Nephron (organoid): ENCODE measurements around the gene MAD2L1.
"Not testable (repeated sequence)": the region's sequence is repeated elsewhere in the genome, so short reads cannot be mapped to it uniquely, and the experiment has no call there.

Source experiments
- H3K27ac Mint-ChIP-seq, 3 experiments: 2 replicates each; pipeline ENCODE4 v1.8.0; 2020; ENCODE audit warnings: mixed read lengths in 3 of 3, mild to moderate bottlenecking in 2 of 3, moderate library complexity in 1 of 3
- H3K27me3 Mint-ChIP-seq: 2 replicates; pipeline ENCODE4 v1.8.0; 2021; ENCODE audit warnings: low read depth, mild to moderate bottlenecking, moderate library complexity, mixed read lengths
- H3K36me3 Mint-ChIP-seq: 2 replicates; pipeline ENCODE4 v1.8.0; 2020; ENCODE audit warnings: low read depth, mixed read lengths
- H3K4me1 Mint-ChIP-seq: 2 replicates; pipeline ENCODE4 v1.8.0; 2020; ENCODE audit warnings: mixed read lengths
- H3K4me3 Mint-ChIP-seq, 3 experiments: 2 replicates each; pipeline ENCODE4 v1.8.0; 2020; ENCODE audit warnings: mild to moderate bottlenecking in 3 of 3, mixed read lengths in 3 of 3, moderate library complexity in 2 of 3
- H3K9me3 Mint-ChIP-seq: 2 replicates; pipeline ENCODE4 v1.8.0; 2020; ENCODE audit warnings: mixed read lengths
- CTCF ChIP-seq, 3 experiments: fragments of 200-600 bp; sonication (generic); IDR thresholded peaks; one replicate each; pipeline ENCODE4 v1.5.0; 2021; ENCODE audit warnings: antibody characterized with exemption in 3 of 3; ENCODE audit not compliant: unreplicated experiment in 3 of 3

The MAD2L1 gene

GRCh38 chr4:120065974-120066516 is 603 bp downstream of the MAD2L1 start:
- Mint-ChIP-seq H3K9me3 (no peaks in the 10 kb centered on the region), H3K27me3 (no peaks in the 10 kb centered on the region), H3K4me3 (peak overlapping the region; percentile 92 to 94 (median 94)), H3K27ac (peak overlapping the region; percentile 93 to 96 (median 94)), H3K4me1 (peaks cover 58% of the 10 kb centered on the region), H3K36me3 (peaks cover 5% of the 10 kb centered on the region)
- no peak for TF ChIP-seq CTCF (IDR thresholded peaks at IDR 0.05; ENCODE audit: unreplicated experiment in 3 of 3)

- Mint-ChIP-seq H3K4me1 (peaks cover 58% of the 10 kb centered on the region), H3K9me3 (no peaks in the 10 kb centered on the region), H3K27ac (peak overlapping the region in 1 of 3 experiments; percentile 50), H3K36me3 (peaks cover 9% of the 10 kb centered on the region), H3K4me3 (peak overlapping the region; percentile 63 to 94 (median 65)), H3K27me3 (no peaks in the 10 kb centered on the region)
- no peak for TF ChIP-seq CTCF (IDR thresholded peaks at IDR 0.05; ENCODE audit: unreplicated experiment in 3 of 3)
These were observed 1.8 kb downstream of the MAD2L1 start for GRCh38 chr4:120064887-120065286.

GRCh38 chr4:120063711-120064110 is 2.9 kb downstream of the MAD2L1 start:
- H3K9me3 Mint-ChIP-seq, H3K27me3 Mint-ChIP-seq: not testable (repeated sequence)
- H3K4me3 Mint-ChIP-seq = peak overlapping the region; percentile 13 to 37 (median 29)
- H3K27ac Mint-ChIP-seq = peak overlapping the region in 1 of 3 experiments; percentile 31
- peaks cover 54% of the 10 kb centered on the region for H3K4me1 Mint-ChIP-seq
- H3K36me3 Mint-ChIP-seq = peaks cover 17% of the 10 kb centered on the region

- H3K9me3 Mint-ChIP-seq = no peaks in the 10 kb centered on the region
- TF ChIP-seq CTCF (IDR thresholded peaks at IDR 0.05; ENCODE audit: unreplicated experiment in 3 of 3) = no peak
- peaks cover 47% of the 10 kb centered on the region for H3K4me1 Mint-ChIP-seq
- peak overlapping the region; percentile 6 to 37 (median 22) for H3K4me3 Mint-ChIP-seq
- peaks cover 18% of the 10 kb centered on the region for H3K36me3 Mint-ChIP-seq
- peak overlapping the region in 2 of 3 experiments; percentile 7 to 31 for H3K27ac Mint-ChIP-seq
- no peaks in the 10 kb centered on the region for H3K27me3 Mint-ChIP-seq
These were observed 3.9 kb downstream of the MAD2L1 start for GRCh38 chr4:120062663-120063195.

GRCh38 chr4:120059036-120059435 is 7.6 kb downstream of the MAD2L1 start:
- Mint-ChIP-seq H3K4me1 (peaks cover 36% of the 10 kb centered on the region), H3K27me3 (no peaks in the 10 kb centered on the region), H3K9me3 (no peaks in the 10 kb centered on the region), H3K36me3 (peaks cover 18% of the 10 kb centered on the region), H3K27ac (no peak overlapping the region), H3K4me3 (no peak overlapping the region)
- TF ChIP-seq CTCF (IDR thresholded peaks at IDR 0.05; ENCODE audit: unreplicated experiment in 3 of 3) = no peak

GRCh38 chr4:120057416-120057815 is 9.2 kb downstream of the MAD2L1 start:
- TF ChIP-seq CTCF (IDR thresholded peaks at IDR 0.05; ENCODE audit: unreplicated experiment in 3 of 3) = no peak
- no peaks in the 10 kb centered on the region for H3K9me3 Mint-ChIP-seq
- H3K27ac Mint-ChIP-seq = no peak overlapping the region
- H3K27me3 Mint-ChIP-seq = no peaks in the 10 kb centered on the region
- peaks cover 34% of the 10 kb centered on the region for H3K4me1 Mint-ChIP-seq
- no peak overlapping the region for H3K4me3 Mint-ChIP-seq
- peaks cover 18% of the 10 kb centered on the region for H3K36me3 Mint-ChIP-seq
